Stimulated activated CD8-positive, alpha-beta memory T cell treated with anti-CD3 and anti-CD28 coated beads, Interleukin-15, amount 100 ng/mL, for 24 hours (primary cell): ENCODE data around the gene MAFF.
"Not testable (repeated sequence)": the region's sequence is repeated elsewhere in the genome, so short reads cannot be mapped to it uniquely, and the experiment has no call there.

ENCODE experiments used
- DNase-seq: peaks from one replicate; pipeline ENCODE4 v3.0.0-alpha.2; 2020; ENCODE audit warnings: low read depth

MAFF gene

GRCh38 chr22:38223289-38223960, 21.6 kb downstream of the MAFF start:
- no peak for DNase-seq

GRCh38 chr22:38226853-38227649, 25.3 kb downstream of the MAFF start:
- no peak for DNase-seq

- no peak for DNase-seq
These were observed 26.6 kb downstream of the MAFF start for GRCh38 chr22:38228326-38228872.

- no peak for DNase-seq
These were observed 27.3 kb downstream of the MAFF start for GRCh38 chr22:38228873-38229740.

GRCh38 chr22:38230108-38230825, 28.5 kb downstream of the MAFF start:
- DNase-seq = no peak

- no peak for DNase-seq
These were observed 29.1 kb downstream of the MAFF start for GRCh38 chr22:38230916-38231315.

- no peak for DNase-seq
These were observed 30.4 kb downstream of the MAFF start for GRCh38 chr22:38232196-38232595.

GRCh38 chr22:38233427-38233826, 31.6 kb downstream of the MAFF start:
- DNase-seq = no peak

- not testable (repeated sequence) for DNase-seq
These were observed 32.1 kb downstream of the MAFF start for GRCh38 chr22:38233856-38234255.

- DNase-seq = no peak
These were observed 33.6 kb downstream of the MAFF start for GRCh38 chr22:38235240-38235850.

GRCh38 chr22:38236786-38237185, 35.0 kb downstream of the MAFF start:
- DNase-seq = no peak

- no peak for DNase-seq
These were observed 36.8 kb downstream of the MAFF start for GRCh38 chr22:38238519-38239071.

- no peak for DNase-seq
These were observed 37.4 kb downstream of the MAFF start for GRCh38 chr22:38239101-38239761.

GRCh38 chr22:38240734-38241252, 39.0 kb downstream of the MAFF start:
- no peak for DNase-seq

GRCh38 chr22:38243007-38243765, 41.4 kb downstream of the MAFF start:
- DNase-seq = no peak

GRCh38 chr22:38244106-38244505, 42.3 kb downstream of the MAFF start:
- DNase-seq = no peak

GRCh38 chr22:38246046-38246658, 44.4 kb downstream of the MAFF start:
- no peak for DNase-seq

GRCh38 chr22:38246692-38247091, 44.9 kb downstream of the MAFF start:
- DNase-seq = no peak

GRCh38 chr22:38247713-38248112, 45.9 kb downstream of the MAFF start:
- no peak for DNase-seq
